Mammary epithelial cell (primary cell): ENCODE data around the gene THOC6.

Experiments used
- EZH2 ChIP-seq: IDR thresholded peaks from 2 replicates; pipeline ENCODE4 v1.6.1; 2012; ENCODE audit warnings: low read length, inconsistent platforms, borderline replicate concordance
- TF ChIP-seq, protein P1 (sequence below), 2 donors: IDR thresholded peaks in 1 of 2; conservative IDR thresholded peaks in 1 of 2; 2 replicates each; pipeline ENCODE4 v1.5.1; 2011 to 2012; ENCODE audit warnings: inconsistent platforms in 2 of 2, low read length in 2 of 2, mild to moderate bottlenecking in 2 of 2, control low read depth in 1 of 2, low read depth in 1 of 2; ENCODE audit not compliant: insufficient read depth in 1 of 2; ENCODE audit errors: extremely low read depth in 1 of 2

DNA sequence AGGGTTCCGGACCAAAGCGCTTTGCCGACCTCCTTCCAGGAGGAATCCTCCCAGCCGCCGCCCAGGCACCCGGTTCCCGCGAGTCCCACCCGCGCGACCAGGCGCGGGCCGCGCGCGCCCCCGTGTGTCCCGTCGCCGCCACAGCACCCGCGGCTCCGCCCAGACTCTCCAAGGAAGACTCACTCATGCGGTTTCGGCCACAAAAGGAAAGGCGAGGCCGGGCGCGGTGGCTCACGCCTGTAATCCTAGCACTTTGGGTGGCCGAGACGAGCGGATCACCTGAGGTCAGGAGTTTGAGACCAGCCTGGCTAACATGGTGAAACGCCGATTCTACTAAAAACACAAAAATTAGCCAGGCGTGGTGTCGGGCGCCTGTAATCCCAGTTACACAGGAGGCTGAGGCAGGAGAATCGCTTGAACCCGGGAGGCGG, 40.1 kb upstream of the THOC6 start:
- TF ChIP-seq, protein P1, sequence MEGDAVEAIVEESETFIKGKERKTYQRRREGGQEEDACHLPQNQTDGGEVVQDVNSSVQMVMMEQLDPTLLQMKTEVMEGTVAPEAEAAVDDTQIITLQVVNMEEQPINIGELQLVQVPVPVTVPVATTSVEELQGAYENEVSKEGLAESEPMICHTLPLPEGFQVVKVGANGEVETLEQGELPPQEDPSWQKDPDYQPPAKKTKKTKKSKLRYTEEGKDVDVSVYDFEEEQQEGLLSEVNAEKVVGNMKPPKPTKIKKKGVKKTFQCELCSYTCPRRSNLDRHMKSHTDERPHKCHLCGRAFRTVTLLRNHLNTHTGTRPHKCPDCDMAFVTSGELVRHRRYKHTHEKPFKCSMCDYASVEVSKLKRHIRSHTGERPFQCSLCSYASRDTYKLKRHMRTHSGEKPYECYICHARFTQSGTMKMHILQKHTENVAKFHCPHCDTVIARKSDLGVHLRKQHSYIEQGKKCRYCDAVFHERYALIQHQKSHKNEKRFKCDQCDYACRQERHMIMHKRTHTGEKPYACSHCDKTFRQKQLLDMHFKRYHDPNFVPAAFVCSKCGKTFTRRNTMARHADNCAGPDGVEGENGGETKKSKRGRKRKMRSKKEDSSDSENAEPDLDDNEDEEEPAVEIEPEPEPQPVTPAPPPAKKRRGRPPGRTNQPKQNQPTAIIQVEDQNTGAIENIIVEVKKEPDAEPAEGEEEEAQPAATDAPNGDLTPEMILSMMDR (conservative IDR thresholded peaks at IDR 0.05 in 1 of 2, IDR thresholded peaks at IDR 0.05 in 1 of 2; ENCODE audit: extremely low read depth in 1 of 2, insufficient read depth in 1 of 2, low read depth in 1 of 2, low read length in 2 of 2): peak; percentile 71 to 77
- no peak for TF ChIP-seq EZH2
